Measurements from ENCODE around the gene GINS1. TPM values are rescaled to one million over a fixed set of nuclear protein-coding genes. Genes with fewer than 3 reads are reported as not detected.

The GINS1 gene
- total RNA-seq, 1 donor from 2014 or later, result 6.2 TPM

- Mint-ChIP-seq H3K4me3 (ENCODE audit: unreplicated experiment) (no peak overlapping the region), H3K9me3 (ENCODE audit: unreplicated experiment) (peaks cover 7% of the 10 kb centered on the region), H3K36me3 (ENCODE audit: unreplicated experiment) (peaks cover 4% of the 10 kb centered on the region), H3K27ac (ENCODE audit: unreplicated experiment) (no peak overlapping the region), H3K4me1 (ENCODE audit: unreplicated experiment) (peaks cover 19% of the 10 kb centered on the region), H3K27me3 (ENCODE audit: unreplicated experiment) (no peaks in the 10 kb centered on the region)
- no peak for DNase-seq (ENCODE audit: extremely low spot score, unreplicated experiment)
- TF ChIP-seq, protein P1, sequence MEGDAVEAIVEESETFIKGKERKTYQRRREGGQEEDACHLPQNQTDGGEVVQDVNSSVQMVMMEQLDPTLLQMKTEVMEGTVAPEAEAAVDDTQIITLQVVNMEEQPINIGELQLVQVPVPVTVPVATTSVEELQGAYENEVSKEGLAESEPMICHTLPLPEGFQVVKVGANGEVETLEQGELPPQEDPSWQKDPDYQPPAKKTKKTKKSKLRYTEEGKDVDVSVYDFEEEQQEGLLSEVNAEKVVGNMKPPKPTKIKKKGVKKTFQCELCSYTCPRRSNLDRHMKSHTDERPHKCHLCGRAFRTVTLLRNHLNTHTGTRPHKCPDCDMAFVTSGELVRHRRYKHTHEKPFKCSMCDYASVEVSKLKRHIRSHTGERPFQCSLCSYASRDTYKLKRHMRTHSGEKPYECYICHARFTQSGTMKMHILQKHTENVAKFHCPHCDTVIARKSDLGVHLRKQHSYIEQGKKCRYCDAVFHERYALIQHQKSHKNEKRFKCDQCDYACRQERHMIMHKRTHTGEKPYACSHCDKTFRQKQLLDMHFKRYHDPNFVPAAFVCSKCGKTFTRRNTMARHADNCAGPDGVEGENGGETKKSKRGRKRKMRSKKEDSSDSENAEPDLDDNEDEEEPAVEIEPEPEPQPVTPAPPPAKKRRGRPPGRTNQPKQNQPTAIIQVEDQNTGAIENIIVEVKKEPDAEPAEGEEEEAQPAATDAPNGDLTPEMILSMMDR (IDR thresholded peaks at IDR 0.05), result no peak
Measured at GRCh38 chr20:25364879-25365699, 42.4 kb upstream of the GINS1 start.

DNA sequence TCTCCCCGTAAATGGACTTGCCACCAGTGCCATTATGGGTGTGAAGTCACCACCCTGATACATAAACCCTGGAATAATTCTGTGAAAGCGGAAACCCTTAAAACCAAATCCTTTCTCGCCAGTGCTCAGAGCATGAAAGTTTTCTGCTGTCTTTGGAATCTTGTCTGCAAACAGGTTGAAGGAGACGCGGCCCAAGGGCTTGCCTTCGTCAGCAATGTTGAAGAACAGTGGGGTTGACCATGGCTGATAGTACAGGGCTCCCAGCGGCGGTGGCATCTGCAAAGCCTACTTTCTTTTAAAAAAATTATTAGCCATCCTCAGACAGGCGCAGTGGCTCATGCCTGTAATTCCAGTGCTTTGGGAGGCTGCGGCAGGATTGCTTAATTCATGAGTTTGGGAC is 38.9 kb upstream of the GINS1 start:
- no peak overlapping the region for H3K27ac Mint-ChIP-seq (ENCODE audit: unreplicated experiment)
- DNase-seq (ENCODE audit: extremely low spot score, unreplicated experiment), result no peak
- TF ChIP-seq, protein P1 (IDR thresholded peaks at IDR 0.05), result no peak
- peaks cover 8% of the 10 kb centered on the region for H3K36me3 Mint-ChIP-seq (ENCODE audit: unreplicated experiment)
- H3K4me1 Mint-ChIP-seq (ENCODE audit: unreplicated experiment), result peaks cover 4% of the 10 kb centered on the region
- no peak overlapping the region for H3K4me3 Mint-ChIP-seq (ENCODE audit: unreplicated experiment)
- H3K9me3 Mint-ChIP-seq (ENCODE audit: unreplicated experiment), result peaks cover 15% of the 10 kb centered on the region
- H3K27me3 Mint-ChIP-seq (ENCODE audit: unreplicated experiment), result no peaks in the 10 kb centered on the region

- DNase-seq (ENCODE audit: extremely low spot score, unreplicated experiment), result no peak
- TF ChIP-seq, protein P1 (IDR thresholded peaks at IDR 0.05), result no peak
Measured at GRCh38 chr20:25368976-25369375, 38.5 kb upstream of the GINS1 start.

GRCh38 chr20:25369529-25369928 is 37.9 kb upstream of the GINS1 start:
- Mint-ChIP-seq H3K36me3 (ENCODE audit: unreplicated experiment) (peaks cover 9% of the 10 kb centered on the region), H3K27ac (ENCODE audit: unreplicated experiment) (no peak overlapping the region), H3K27me3 (ENCODE audit: unreplicated experiment) (no peaks in the 10 kb centered on the region), H3K4me1 (ENCODE audit: unreplicated experiment) (peaks cover under 1% of the 10 kb centered on the region), H3K9me3 (ENCODE audit: unreplicated experiment) (peaks cover 15% of the 10 kb centered on the region), H3K4me3 (ENCODE audit: unreplicated experiment) (no peak overlapping the region)
- TF ChIP-seq, protein P1 (IDR thresholded peaks at IDR 0.05), result no peak
- DNase-seq (ENCODE audit: extremely low spot score, unreplicated experiment), result no peak

More at GRCh38 chr20:25368976-25369375, 38.5 kb upstream of the GINS1 start:
- no peaks in the 10 kb centered on the region for H3K27me3 Mint-ChIP-seq (ENCODE audit: unreplicated experiment)
- H3K27ac Mint-ChIP-seq (ENCODE audit: unreplicated experiment), result no peak overlapping the region
- H3K9me3 Mint-ChIP-seq (ENCODE audit: unreplicated experiment), result peaks cover 15% of the 10 kb centered on the region
- peaks cover 9% of the 10 kb centered on the region for H3K36me3 Mint-ChIP-seq (ENCODE audit: unreplicated experiment)
- H3K4me3 Mint-ChIP-seq (ENCODE audit: unreplicated experiment), result no peak overlapping the region
- H3K4me1 Mint-ChIP-seq (ENCODE audit: unreplicated experiment), result peaks cover 4% of the 10 kb centered on the region

DNA sequence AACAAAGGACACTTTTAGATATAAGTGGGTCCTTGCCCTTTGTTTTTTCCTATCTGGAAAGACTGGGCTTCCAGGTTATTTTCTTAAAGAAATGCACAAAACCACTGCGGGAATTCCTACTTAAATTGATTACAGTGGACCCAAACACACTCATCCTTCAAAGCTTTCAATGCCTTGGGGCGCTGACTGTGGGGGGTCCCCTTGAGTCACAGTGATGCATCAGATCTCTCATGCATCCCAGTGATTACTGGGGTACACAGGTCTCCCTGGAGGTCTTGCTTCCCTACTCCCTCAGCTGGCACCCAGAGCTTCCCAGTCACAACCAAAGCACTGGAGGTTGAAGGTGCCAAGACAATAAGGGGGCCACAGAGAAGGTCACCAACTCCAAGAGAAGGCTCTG is 37.5 kb upstream of the GINS1 start:
- Mint-ChIP-seq H3K4me3 (ENCODE audit: unreplicated experiment) (no peak overlapping the region), H3K9me3 (ENCODE audit: unreplicated experiment) (peaks cover 15% of the 10 kb centered on the region), H3K4me1 (ENCODE audit: unreplicated experiment) (no peaks in the 10 kb centered on the region), H3K27ac (ENCODE audit: unreplicated experiment) (no peak overlapping the region), H3K27me3 (ENCODE audit: unreplicated experiment) (no peaks in the 10 kb centered on the region), H3K36me3 (ENCODE audit: unreplicated experiment) (peaks cover 9% of the 10 kb centered on the region)
- DNase-seq (ENCODE audit: extremely low spot score, unreplicated experiment), result no peak
- TF ChIP-seq, protein P1 (IDR thresholded peaks at IDR 0.05), result no peak

Measured in osteocyte (in vitro differentiated cells).